PC-3 (cell line): Measurements from ENCODE around the gene RYR2. TPM values are rescaled to one million over a fixed set of nuclear protein-coding genes. Genes with fewer than 3 reads are reported as not detected.

ENCODE experiments used
- ATAC-seq: fragments of 200-7000 bp; cut with Tn5 transposase; 2 replicates; pipeline ENCODE4 v1.9.1; 2020; ENCODE audit warnings: mild to moderate bottlenecking, moderate library complexity
- BruUV-seq: library from RNA; stranded (reverse); fragments of 400-500 nt; replicated peaks from 2 replicates; lab custom pipeline; 2021; lab: Mats Ljungman, UMichigan
- CTCF ChIA-PET: fragments of 300-600 bp; sonication (Branson Sonifier 250); formaldehyde crosslinking; loops from one replicate; lab custom pipeline; 2022; ENCODE audit warnings: antibody characterized with exemption; lab: Charles Lee
- POLR2A ChIA-PET: fragments of 300-600 bp; sonication (Branson Sonifier 250); formaldehyde crosslinking; loops from one replicate; lab custom pipeline; 2022; ENCODE audit warnings: antibody characterized with exemption; ENCODE audit not compliant: unreplicated experiment; lab: Charles Lee
- DNase-seq: peaks from one replicate; pipeline ENCODE4 v3.0.0-alpha.2; 2015
- H2AFZ ChIP-seq: fragments of 300-600 bp; sonication (generic); 2 replicates; pipeline ENCODE4 v1.6.0; 2016; ENCODE audit warnings: antibody characterized with exemption, low read length
- H3F3A ChIP-seq: fragments of 300-600 bp; sonication (generic); one replicate; pipeline ENCODE4 v1.6.0; 2017; ENCODE audit warnings: antibody characterized with exemption, low read length, control low read depth, mild to moderate bottlenecking; ENCODE audit not compliant: unreplicated experiment
- H3K27ac ChIP-seq: fragments of 300-600 bp; sonication (generic); 2 replicates; pipeline ENCODE4 v1.5.1; 2016; ENCODE audit warnings: mild to moderate bottlenecking, low read length
- H3K27me3 ChIP-seq: fragments of 300-600 bp; sonication (generic); 2 replicates; pipeline ENCODE4 v1.6.1; 2016; ENCODE audit warnings: low read length, mixed read lengths
- H3K36me3 ChIP-seq: fragments of 300-600 bp; sonication (generic); 2 replicates; pipeline ENCODE4 v1.6.1; 2016; ENCODE audit warnings: low read depth, mixed run types, low read length, mixed read lengths
- H3K4me1 ChIP-seq: fragments of 300-600 bp; sonication (generic); 2 replicates; pipeline ENCODE4 v1.5.1; 2016; ENCODE audit warnings: low read length; ENCODE audit not compliant: insufficient read depth
- H3K4me2 ChIP-seq: fragments of 300-600 bp; sonication (generic); 2 replicates; pipeline ENCODE4 v1.6.0; 2016; ENCODE audit warnings: low read length
- H3K4me3 ChIP-seq: fragments of 300-600 bp; sonication (generic); 2 replicates; pipeline ENCODE4 v1.5.1; 2016; ENCODE audit warnings: mild to moderate bottlenecking, low read length, mixed read lengths
- H3K79me2 ChIP-seq: fragments of 300-600 bp; sonication (generic); 2 replicates; pipeline ENCODE4 v1.6.1; 2017; ENCODE audit warnings: low read length, mixed read lengths
- H3K9ac ChIP-seq: fragments of 300-600 bp; sonication (generic); 2 replicates; pipeline ENCODE4 v1.6.0; 2016; ENCODE audit warnings: mild to moderate bottlenecking, low read length
- H3K9me2 ChIP-seq: fragments of 300-600 bp; sonication (generic); replicated peaks from 2 replicates; pipeline ENCODE4 v1.6.1; 2016; ENCODE audit warnings: mixed run types, low read length, mixed read lengths
- H3K9me3 ChIP-seq: fragments of 300-600 bp; sonication (generic); 2 replicates; pipeline ENCODE4 v1.6.1; 2016; ENCODE audit warnings: low read length, mixed read lengths
- H4K20me1 ChIP-seq: fragments of 300-600 bp; sonication (generic); 2 replicates; pipeline ENCODE4 v1.6.1; 2016; ENCODE audit warnings: low read length, mixed read lengths
- CTCF ChIP-seq: fragments of 300-600 bp; sonication (generic); conservative IDR thresholded peaks from 2 replicates; pipeline ENCODE4 v1.5.1; 2017; ENCODE audit warnings: antibody characterized with exemption, low read depth, mild to moderate bottlenecking, low read length
- EZH2 ChIP-seq: fragments of 300-600 bp; sonication (generic); IDR thresholded peaks from one replicate; pipeline ENCODE4 v1.6.1; 2017; ENCODE audit warnings: antibody characterized with exemption, mild to moderate bottlenecking, low read length; ENCODE audit not compliant: unreplicated experiment
- EZH2phosphoT487 ChIP-seq: fragments of 300-600 bp; sonication (generic); IDR thresholded peaks from 2 replicates; pipeline ENCODE4 v1.6.1; 2018; ENCODE audit warnings: mild to moderate bottlenecking, antibody characterized with exemption, low read length, borderline replicate concordance
- intact Hi-C: fragments of 100-400 bp; cut with micrococcal nuclease; formaldehyde crosslinking; loops from 2 replicates; pipeline ENCODE4 v1.9.0; 2023
- total RNA-seq: library from RNA; depleted of rRNA; stranded (reverse); fragments of >200 nt; gene quantifications from 2 replicates; pipeline ENCODE4 v1.2.3, GENCODE V29; 2014

RYR2 gene
- total RNA-seq, 1 experiment from 2014 or later, result not detected

DNA sequence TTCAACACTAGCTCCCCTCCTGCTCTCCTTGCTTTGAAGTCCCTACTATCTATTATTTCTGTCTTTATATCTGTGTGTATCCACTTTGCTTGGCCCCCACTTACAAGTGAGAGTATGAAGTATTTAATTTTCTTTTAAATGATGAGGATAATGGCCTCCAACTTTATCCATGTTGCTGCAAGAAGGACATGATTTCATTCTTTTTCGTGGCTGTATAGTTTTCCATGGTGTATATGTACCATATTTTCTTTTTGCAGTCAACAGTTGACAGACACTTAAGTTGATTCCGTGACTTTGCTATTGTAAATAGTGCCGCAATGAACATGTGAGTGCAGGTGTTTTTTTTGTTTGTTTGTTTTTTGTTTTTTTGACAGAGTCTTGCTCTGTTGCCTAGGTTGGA is 483.1 kb downstream of the RYR2 start:
- intact Hi-C loops, result no loop called here
- CTCF ChIA-PET, result no interaction called here

DNA sequence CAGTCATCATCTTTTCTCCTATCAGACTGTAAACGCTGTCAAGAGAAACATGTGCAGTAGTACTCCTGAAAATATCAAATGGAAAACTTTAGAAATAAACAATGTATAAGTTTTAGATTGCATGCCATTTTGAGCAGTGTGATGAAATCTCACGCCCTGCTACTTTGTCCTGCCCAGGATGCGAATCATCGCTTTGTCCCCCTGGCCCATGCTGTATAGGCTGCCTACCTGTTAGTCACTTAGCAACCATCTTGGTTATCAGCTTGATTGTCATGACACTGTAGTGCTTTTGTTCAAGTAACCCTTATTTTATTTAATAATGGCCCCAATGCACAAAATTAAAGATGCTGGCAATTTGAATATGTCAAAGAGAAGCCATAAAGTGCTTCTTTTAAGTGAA is 485.8 kb downstream of the RYR2 start:
- TF ChIP-seq EZH2 (no peak), EZH2phosphoT487 (no peak), CTCF (no peak)
- ChIA-PET POLR2A (no interaction called here), CTCF (no interaction called here)
- no peaks in the 10 kb centered on the region for H3K4me1 ChIP-seq
- H3K4me3 ChIP-seq, result no peak overlapping the region
- H3K79me2 ChIP-seq, result no peaks in the 10 kb centered on the region
- H3K36me3 ChIP-seq, result no peaks in the 10 kb centered on the region
- no peak for ATAC-seq
- no peak overlapping the region for H3K9ac ChIP-seq
- no peaks in the 10 kb centered on the region for H3F3A ChIP-seq
- no peaks in the 10 kb centered on the region for H4K20me1 ChIP-seq
- no peak overlapping the region for H3K4me2 ChIP-seq
- no peaks in the 10 kb centered on the region for H3K9me3 ChIP-seq
- intact Hi-C loops, result no loop called here
- no peak overlapping the region for H2AFZ ChIP-seq
- BruUV-seq, result no TSS peak
- no peak for DNase-seq
- H3K27ac ChIP-seq, result no peak overlapping the region
- no peaks in the 10 kb centered on the region for H3K27me3 ChIP-seq
- H3K9me2 ChIP-seq, result no peaks in the 10 kb centered on the region

More for the DNA sequence above, 483.1 kb downstream of the RYR2 start:
- H3K9me3 ChIP-seq, result no peaks in the 10 kb centered on the region
- no peaks in the 10 kb centered on the region for H3K79me2 ChIP-seq
- no peak overlapping the region for H3K4me3 ChIP-seq
- H3F3A ChIP-seq, result no peaks in the 10 kb centered on the region
- no peak overlapping the region for H2AFZ ChIP-seq
- TF ChIP-seq EZH2phosphoT487 (no peak), CTCF (no peak), EZH2 (no peak)
- no peaks in the 10 kb centered on the region for H3K9me2 ChIP-seq
- no peak overlapping the region for H3K9ac ChIP-seq
- H3K27ac ChIP-seq, result no peak overlapping the region
- H3K27me3 ChIP-seq, result no peaks in the 10 kb centered on the region
- H3K36me3 ChIP-seq, result no peaks in the 10 kb centered on the region
- DNase-seq (no peak), ATAC-seq (no peak)
- POLR2A ChIA-PET, result no interaction called here
- BruUV-seq, result no TSS peak
- no peak overlapping the region for H3K4me2 ChIP-seq
- H3K4me1 ChIP-seq, result no peaks in the 10 kb centered on the region
- H4K20me1 ChIP-seq, result no peaks in the 10 kb centered on the region

- Histone ChIP-seq H3K36me3 (no peaks in the 10 kb centered on the region), H3K9me2 (no peaks in the 10 kb centered on the region), H3K4me3 (no peak overlapping the region), H3K9ac (no peak overlapping the region), H3K79me2 (no peaks in the 10 kb centered on the region), H3K4me2 (no peak overlapping the region), H2AFZ (no peak overlapping the region), H4K20me1 (no peaks in the 10 kb centered on the region), H3K9me3 (no peaks in the 10 kb centered on the region), H3K4me1 (no peaks in the 10 kb centered on the region), H3K27ac (no peak overlapping the region), H3F3A (no peaks in the 10 kb centered on the region), H3K27me3 (no peaks in the 10 kb centered on the region)
- TF ChIP-seq EZH2 (no peak), CTCF (no peak), EZH2phosphoT487 (no peak)
- no peak for DNase-seq
- ChIA-PET POLR2A (no interaction called here), CTCF (no interaction called here)
- intact Hi-C loops, result no loop called here
- no TSS peak for BruUV-seq
- ATAC-seq, result no peak
Measured at GRCh38 chr1:237528545-237528944, 486.6 kb downstream of the RYR2 start.
